HG03025 (cell line): ENCODE results near the gene WDR46.
"Not testable (repeated sequence)": the region's sequence is repeated elsewhere in the genome, so short reads cannot be mapped to it uniquely, and the experiment has no call there.

Experiments
- ATAC-seq: cut with Tn5 transposase; IDR thresholded peaks from one replicate; pipeline ENCODE4 v1.9.1; 2021; ENCODE audit warnings: mild to moderate bottlenecking, moderate library complexity; ENCODE audit not compliant: unreplicated experiment, low FRiP score

WDR46 gene

GRCh38 chr6:33271468-33272274 lies 17.4 kb downstream of the WDR46 start, which contains the start of the genes RPS18 and VPS52:
Gene RPS18 (plus strand): TSS chr6:33272075. CDS start chr6:33272120, 45 bp downstream.
Gene VPS52 (minus strand): TSS chr6:33271876. CDS start chr6:33271675, 201 bp downstream.
- peak; percentile 68 for ATAC-seq

GRCh38 chr6:33271117-33271467 lies 17.9 kb downstream of the WDR46 start:
- no peak for ATAC-seq

GRCh38 chr6:33264015-33264414 lies 25.0 kb downstream of the WDR46 start:
- no peak for ATAC-seq

GRCh38 chr6:33262490-33262889 lies 26.5 kb downstream of the WDR46 start:
- not testable (repeated sequence) for ATAC-seq

- ATAC-seq = no peak
These were observed 30.0 kb downstream of the WDR46 start for GRCh38 chr6:33259032-33259431.

DNA sequence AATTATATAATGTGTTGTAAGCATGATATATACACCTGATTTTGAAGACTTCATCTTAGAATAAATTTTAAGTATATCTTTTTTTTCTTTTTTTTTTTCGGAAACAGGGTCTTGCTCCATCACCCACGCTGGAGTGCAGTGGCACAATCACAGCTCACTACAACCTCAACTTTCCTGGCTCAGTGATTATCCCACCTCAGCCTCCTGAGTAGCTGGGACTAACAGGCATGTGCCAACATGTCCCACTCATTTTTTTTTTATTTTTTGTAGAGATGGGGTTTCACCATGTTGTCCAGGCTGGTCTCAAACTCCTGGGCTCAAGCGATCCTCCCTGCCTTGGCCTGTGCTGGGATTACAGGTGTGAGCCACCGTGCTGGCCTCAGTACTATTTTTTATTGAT lies 34.4 kb downstream of the WDR46 start:
- no peak for ATAC-seq

DNA sequence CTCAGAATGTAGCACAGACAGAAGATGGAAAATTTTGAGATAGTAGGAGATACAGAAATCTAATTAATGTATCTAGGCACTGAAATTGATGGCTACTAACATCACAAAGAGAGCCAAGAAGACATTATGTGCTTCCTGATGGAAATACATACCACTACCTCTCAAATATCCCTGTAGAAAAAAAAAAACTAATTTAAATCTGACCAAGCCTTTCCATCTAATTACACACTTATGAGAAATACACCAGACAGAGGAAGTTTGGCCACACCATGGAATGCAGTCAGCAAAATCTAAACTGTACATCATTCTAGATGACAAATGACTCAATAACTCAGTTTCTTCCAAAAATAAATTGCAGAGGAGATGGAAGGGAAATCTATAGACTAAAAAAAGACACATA lies 36.3 kb downstream of the WDR46 start:
- ATAC-seq = no peak

DNA sequence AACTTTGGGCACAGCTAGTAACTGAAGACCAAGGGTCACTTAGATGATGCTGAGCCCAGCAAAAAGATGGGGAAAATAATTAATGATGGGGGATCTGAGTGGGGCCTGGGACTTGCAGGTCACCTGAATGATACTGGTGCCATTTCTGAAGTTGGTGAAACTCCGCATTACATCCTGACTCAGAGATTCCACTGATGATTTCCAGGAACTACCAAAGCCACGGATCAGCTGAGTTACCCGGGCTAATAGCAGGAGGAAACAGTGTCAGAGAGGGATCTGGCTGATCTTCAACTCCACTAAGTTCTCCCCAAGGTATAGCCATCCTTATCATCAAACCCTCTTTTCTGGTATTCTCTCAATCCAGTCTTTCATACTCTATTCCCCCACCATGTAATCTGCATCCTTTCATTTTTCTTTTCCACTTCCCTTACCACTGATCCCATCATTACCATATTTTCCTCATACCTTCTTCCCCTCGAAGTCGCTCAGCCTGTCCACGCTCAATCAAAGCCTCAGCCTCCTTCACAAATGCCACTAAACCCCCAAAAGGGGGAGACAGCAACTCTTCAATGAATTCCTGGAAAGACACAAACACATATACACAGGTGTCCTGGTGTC lies 37.5 kb downstream of the WDR46 start:
- no peak for ATAC-seq

DNA sequence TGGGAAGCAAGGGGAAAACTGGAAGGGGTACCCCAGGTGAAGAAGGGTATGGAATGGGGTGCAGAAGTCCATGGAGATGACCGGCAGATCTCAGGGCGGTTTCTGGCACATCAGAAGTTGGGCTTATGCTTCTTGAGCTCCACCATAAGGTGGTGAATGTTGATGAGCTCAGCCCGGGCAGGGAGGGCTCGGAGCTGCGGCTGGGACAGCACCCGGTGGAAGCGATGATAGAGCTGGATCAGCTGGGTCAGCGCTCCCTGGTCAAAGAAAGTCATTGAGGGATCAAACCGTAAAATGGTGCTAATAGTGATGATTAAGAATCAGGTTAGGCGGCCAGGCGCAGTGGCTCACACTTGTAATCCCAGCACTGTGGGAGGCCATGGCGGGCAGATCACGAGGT lies 38.3 kb downstream of the WDR46 start:
- ATAC-seq = no peak

GRCh38 chr6:33249732-33250630 lies 39.1 kb downstream of the WDR46 start:
- no peak for ATAC-seq

- peak; percentile 86 for ATAC-seq
These were observed 39.9 kb downstream of the WDR46 start for GRCh38 chr6:33248932-33249731.

DNA sequence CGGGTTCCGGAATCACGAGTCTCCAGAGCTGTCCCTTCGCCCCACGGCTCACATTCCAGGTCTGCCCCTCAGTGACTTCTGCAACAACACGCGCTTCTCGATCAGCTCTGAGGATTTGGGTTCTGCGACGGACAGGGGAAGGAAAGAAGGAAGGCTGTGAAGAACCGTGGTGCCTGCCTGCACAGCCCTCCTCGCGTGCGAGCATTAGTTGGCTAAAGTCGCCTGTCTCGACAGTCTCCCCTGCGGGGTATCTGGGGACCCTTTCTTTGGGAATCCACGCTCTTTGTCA lies 40.5 kb downstream of the WDR46 start:
- ATAC-seq = no peak

- ATAC-seq = peak; percentile 35
These were observed 40.9 kb downstream of the WDR46 start for GRCh38 chr6:33247977-33248642.

GRCh38 chr6:33243476-33243875 lies 45.6 kb downstream of the WDR46 start:
- ATAC-seq = no peak

GRCh38 chr6:33241968-33242367 lies 47.1 kb downstream of the WDR46 start:
- ATAC-seq = no peak

GRCh38 chr6:33237741-33238140 lies 51.3 kb downstream of the WDR46 start:
- no peak for ATAC-seq

GRCh38 chr6:33236852-33237251 lies 52.2 kb downstream of the WDR46 start:
- ATAC-seq = no peak

DNA sequence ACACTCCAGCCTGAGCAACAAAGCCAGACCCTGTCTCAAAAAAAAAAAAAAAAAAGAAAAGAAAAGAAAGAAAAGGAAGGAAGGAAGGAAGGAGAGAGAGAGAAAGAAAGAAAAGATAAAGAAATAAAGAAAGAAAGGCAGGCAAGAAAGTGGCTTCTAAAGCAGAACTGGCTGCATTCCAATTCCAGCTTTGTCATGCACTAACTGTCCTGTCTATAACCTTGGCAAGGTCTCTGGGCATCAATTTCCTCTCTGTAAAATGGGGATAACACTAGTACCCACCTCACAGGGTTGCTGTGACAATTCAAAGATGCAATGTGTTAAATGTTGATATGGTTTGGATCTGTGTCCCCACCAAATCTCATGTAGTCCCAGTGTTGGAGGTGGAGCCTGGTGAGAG lies 52.7 kb downstream of the WDR46 start:
- ATAC-seq = no peak

- no peak for ATAC-seq
These were observed 53.8 kb downstream of the WDR46 start for GRCh38 chr6:33235221-33235634.
